Stimulated activated CD4-positive, alpha-beta T cell treated with anti-CD3 and anti-CD28 coated beads, Interleukin-15, amount 100 ng/mL, for 48 hours (primary cell): ENCODE results near the gene CASP3.
A peak's percentile ranks its signal among the peaks of the same experiment; 100 is the strongest.

Source experiments
- DNase-seq, 2 donors: peaks; one replicate each; pipeline ENCODE4 v3.0.0-alpha.2; 2020; ENCODE audit warnings: low read depth in 2 of 2

Gene CASP3

GRCh38 chr4:184649026-184649970 is at the start of gene CASP3, which contains the start of gene PRIMPOL:
CASP3 (minus strand) TSS chr4:184649447; CDS start chr4:184638453, 10,994 bp downstream.
PRIMPOL (plus strand) TSS chr4:184649738; CDS start chr4:184657141, 7,403 bp downstream.
- DNase-seq = peak; percentile 89 to 96

GRCh38 chr4:184697956-184698355 is 48.7 kb upstream of the CASP3 start:
- no peak for DNase-seq

GRCh38 chr4:184695178-184695896 is 46.1 kb upstream of the CASP3 start:
- DNase-seq = no peak

DNA sequence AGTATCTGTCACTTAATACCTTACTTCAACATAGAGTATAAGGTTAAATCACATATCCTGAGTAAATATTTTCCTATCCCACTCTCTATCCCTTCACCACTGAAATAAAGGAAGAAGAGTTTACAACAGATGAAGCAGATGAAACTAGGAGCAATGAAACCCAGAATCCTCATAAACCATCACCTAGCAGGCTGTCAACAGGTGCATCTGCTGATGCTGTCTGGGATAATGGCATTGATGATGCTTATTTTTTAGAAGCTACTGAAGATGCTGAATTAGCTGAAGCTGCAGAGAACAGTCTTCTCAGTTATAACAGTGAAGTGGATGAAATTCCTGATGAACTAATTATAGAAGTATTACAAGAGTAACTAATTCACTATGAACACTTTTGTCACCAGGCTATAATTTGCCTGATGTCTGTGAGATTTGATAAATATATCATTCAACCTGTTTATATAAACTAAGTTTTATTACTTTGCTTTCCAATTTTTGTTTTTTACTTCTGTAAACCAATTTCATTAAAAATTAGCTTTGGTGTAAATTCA is 45.2 kb upstream of the CASP3 start:
- DNase-seq = no peak

DNA sequence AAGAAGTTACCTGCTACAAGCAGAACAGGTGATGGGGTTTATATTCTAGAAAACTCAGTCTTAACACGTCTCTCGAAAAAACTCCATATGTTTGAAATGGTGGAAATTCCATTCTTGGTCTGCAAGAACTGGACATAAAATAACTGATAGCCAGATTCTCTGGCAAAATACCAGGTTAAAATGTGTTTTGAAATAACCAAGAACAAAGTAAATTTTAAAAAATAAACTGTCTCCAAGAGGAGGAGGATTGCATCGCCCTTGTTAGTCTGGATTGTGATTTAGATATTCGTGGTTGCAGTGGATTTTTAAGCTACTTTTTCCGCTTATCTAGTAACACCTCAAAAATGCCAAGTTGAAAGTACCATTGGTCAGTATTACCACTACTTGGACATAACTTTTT is 43.8 kb upstream of the CASP3 start:
- DNase-seq = no peak

DNA sequence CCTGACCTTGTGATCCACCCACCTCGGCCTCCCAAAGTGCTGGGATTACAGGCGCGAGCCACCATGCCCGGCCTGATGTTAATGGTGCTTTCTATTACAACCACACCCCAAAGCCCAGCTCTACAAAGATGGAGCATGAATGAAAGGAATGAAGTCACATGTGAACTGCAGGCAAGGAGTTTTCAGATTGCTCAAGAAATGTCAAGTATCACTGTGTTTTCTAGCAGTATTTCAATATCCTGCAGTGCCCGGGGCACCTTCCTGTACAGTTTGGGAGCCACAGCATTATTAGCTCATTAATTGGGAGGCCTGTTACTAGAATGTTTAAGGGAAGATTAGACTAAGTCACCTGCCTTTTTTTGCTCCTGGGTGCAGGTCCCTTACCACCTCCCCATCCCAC is 40.4 kb upstream of the CASP3 start:
- no peak for DNase-seq

GRCh38 chr4:184688447-184688846 is 39.2 kb upstream of the CASP3 start:
- peak; percentile 22 to 39 for DNase-seq

DNA sequence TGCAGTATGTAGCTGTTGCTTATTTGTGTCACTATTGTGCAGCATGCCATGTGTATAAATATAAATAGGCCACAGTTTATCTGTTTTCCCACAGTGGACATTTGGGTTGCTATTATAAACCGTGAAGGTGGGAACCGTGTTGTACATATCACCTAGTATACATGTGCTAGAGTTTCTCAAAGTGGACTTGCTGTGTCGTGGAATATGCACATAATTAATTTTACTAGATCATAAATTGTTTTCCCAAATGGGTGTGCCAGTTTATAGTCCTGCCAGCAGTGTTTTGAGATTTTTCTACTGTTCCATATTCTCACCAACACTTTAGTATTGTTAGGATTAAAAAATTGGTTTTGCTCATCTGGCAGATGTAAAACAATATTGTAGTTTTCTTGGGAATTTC is 38.8 kb upstream of the CASP3 start:
- DNase-seq = no peak

- DNase-seq = no peak
Measured at GRCh38 chr4:184684491-184685189, 35.4 kb upstream of the CASP3 start.

GRCh38 chr4:184681916-184682315 is 32.7 kb upstream of the CASP3 start:
- DNase-seq = no peak

DNA sequence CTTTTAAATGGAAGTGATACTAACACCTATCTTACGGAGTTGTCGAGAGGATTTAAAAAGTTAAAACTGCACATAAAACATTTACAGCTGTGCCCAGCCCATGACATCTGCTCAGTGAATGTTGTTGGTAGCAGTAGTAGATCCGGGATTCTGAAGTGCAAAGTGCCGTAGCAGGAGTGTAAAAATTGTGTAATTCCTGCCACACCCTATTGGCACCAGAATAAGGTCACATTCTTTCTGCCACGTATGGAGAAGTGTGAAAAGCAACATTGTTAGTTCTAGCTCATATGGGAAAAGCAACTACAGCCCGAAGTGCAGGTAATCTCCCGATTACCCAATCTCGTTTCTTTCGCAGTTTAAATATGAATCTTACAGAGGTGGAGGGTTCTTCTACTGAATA is 31.5 kb upstream of the CASP3 start:
- no peak for DNase-seq

- DNase-seq = no peak
Measured at GRCh38 chr4:184675821-184676492, 26.7 kb upstream of the CASP3 start.

DNA sequence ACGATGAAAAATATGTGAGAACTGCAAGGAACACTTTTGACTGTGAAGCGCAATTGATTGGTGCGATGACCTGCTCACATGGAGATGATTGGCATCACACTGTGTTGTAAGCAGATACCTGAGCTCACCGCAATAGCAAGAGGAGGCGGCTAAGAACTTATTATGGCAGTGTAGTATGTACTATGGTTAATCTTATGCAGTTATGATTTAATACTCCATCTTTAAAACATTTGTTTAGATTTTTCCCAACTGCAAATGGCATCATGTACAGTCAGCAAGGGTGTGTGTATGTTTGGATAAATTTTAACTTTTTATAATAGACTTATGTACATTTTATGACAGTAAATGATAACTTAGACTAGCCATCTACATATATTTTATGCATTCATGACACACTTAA is 25.8 kb upstream of the CASP3 start:
- no peak for DNase-seq

- DNase-seq = no peak
Measured at GRCh38 chr4:184674011-184674410, 24.8 kb upstream of the CASP3 start.

DNA sequence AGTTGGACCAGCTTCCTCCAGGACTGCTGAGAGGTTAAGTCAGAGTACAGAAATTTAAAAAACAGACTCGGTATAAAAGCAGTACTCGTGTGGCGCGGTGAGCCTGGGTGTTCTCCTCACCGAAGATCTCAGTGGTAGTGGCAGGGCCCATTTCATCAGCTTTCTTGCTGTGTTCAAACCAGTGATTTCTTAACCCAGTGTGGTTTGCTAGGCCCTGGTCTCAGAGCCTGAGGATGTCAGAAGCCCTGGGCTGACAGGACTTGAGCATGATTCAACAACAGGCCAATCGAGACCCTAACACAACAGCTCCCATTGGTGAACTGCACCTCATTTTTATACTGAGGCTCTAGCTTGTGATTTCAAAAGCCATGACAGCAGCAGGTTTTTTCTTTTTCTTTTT is 23.5 kb upstream of the CASP3 start:
- DNase-seq = no peak

- no peak for DNase-seq
Measured at GRCh38 chr4:184671101-184671500, 21.9 kb upstream of the CASP3 start.

- no peak for DNase-seq
Measured at GRCh38 chr4:184669251-184669650, 20.0 kb upstream of the CASP3 start.

DNA sequence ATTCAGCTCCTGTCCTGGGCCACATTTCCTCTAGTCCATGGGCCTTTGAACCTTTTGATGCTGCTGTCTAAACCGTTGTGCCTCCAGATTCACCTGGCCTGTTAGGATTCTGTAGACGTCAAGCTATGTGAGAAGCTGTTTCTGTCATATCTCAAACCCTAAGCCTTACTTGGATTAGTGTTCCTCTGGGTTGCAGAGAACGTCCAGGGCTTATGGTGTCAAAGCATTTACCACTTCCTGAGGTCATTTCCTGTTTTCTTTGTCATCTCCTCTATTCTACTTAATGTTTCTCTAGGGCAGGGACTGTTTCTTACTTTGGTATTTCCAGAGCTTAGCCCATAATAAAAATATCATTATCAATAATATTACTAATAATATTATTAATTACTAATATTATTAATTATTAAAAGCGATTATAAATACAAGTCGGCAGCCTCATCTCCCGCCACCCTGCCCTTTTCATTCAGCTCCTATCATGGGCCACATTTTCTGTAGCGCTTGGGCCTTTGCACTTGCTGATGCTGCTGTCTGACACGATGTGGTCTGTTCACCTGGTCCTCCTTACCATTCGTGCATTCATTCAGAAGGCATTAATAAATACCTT is 19.4 kb upstream of the CASP3 start:
- no peak for DNase-seq

DNA sequence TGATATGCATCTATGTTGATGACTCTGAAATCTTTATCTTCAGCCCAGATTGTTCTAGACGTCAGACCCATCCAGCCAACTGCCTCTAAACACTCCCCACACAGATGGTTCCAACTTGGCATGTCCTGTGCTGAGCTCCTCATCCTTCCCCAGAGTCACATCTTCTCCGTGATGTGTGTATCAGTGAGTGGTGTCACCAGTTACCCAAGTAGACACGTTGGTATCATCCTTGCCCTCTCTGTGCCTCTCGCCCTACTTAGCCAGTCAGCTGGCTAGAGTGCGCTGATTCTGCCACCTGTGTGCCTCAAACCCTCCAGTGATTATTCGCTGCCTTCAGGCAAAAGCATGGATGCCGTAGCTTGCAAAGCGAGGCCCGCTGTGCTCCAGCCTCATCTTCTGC is 18.8 kb upstream of the CASP3 start:
- DNase-seq = no peak

DNA sequence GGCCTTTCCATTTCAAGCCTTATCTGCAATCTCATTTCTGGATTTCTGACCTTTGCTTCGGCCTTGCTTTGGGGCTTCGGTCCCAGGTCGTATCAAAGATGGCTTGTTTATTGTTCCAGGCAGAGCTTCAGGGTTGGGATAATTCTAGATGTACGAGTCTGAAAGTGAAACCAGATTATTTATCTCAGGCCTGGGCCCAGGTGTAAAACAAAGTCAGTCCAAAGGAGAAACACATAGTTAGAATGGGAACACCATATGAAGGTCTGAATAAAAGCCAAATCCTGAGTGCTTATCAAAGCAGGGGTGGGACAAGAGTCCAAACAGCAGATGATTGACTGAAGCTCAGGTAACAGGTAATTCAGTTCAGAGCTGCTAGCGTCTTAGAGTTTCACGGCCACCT is 17.4 kb upstream of the CASP3 start:
- DNase-seq = no peak
